A549 treated with RU486 at 1 μM for 4 hours (cell line): ENCODE results near the gene PCDHGB2. TPM values are rescaled to one million over a fixed set of nuclear protein-coding genes. Genes with fewer than 3 reads are reported as not detected.

ENCODE experiments used
- total RNA-seq: library from RNA; stranded (reverse); fragments of 200-300 nt; extraction: Qiagen RNA extraction; gene quantifications from 5 replicates; pipeline ENCODE4 v1.2.3, GENCODE V29; 2022; ENCODE audit warnings: low read depth

The PCDHGB2 gene
- total RNA-seq, 1 experiment from 2014 or later: 0.08 TPM

DNA sequence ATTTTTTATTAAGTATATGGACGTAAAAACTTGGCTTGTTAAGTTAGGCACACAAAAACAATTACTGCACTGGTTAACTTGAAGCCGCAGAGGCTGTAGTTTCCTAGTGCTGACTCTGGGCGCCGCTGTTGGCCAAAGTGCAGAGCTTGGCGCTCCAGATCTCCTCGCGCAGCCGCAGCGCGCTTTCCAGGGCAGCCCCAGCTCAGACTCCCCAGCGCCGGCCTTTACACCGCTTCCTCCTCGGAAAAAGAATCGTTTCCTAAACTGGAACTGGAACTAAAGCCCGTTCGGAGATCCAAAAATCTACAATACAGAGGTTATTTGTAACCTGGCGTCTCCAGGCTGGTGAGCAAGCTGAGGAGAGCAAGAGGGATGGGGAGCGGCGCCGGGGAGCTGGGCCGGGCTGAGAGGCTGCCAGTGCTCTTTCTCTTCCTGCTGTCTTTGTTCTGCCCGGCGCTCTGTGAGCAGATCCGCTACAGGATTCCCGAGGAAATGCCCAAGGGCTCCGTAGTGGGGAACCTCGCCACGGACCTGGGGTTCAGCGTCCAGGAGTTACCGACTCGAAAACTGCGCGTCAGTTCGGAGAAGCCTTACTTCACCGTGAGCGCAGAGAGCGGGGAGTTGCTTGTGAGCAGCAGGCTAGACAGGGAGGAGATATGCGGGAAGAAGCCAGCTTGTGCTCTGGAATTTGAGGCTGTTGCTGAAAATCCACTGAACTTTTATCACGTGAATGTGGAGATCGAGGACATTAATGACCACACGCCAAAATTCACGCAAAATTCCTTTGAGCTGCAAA, 38.2 kb downstream of the PCDHGB2 start, which contains the start of gene PCDHGB5:
TSS of gene PCDHGB5 (plus strand) at position 192 of the 796 bp plus-strand sequence. CDS start at position 373, 181 bp downstream.

DNA sequence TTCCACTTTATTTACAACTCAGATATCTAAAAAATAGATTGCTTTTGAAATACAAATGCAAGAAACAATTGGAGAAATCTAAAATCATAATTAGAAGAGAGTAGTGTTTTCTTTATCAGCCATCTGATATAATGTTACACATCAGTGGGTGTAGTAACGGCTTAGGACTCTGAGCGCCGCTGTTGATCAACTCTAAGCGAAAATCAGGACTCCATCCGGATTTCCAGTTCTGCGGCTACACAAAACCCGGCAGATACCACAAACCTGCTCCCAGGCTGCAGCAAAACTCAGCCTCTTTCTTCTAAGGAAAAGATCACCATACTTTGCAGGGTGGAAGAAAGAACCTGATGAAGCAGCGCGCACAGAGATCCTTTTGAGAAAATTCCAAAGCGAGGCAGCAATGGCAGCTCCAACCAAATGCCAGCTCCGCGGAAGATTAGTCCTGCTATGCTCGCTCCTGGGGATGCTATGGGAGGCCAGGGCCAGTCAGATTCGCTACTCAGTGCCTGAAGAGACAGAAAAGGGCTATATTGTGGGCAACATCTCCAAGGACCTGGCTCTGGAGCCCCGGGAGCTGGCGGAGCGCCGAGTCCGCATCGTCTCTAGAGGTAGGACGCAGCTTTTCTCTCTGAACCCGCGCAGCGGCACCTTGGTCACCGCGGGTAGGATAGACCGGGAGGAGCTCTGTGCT, 42.9 kb downstream of the PCDHGB2 start, which contains the start of gene PCDHGA9:
TSS of gene PCDHGA9 (plus strand) at position 226 of the 691 bp plus-strand sequence. CDS start at position 401, 175 bp downstream.

DNA sequence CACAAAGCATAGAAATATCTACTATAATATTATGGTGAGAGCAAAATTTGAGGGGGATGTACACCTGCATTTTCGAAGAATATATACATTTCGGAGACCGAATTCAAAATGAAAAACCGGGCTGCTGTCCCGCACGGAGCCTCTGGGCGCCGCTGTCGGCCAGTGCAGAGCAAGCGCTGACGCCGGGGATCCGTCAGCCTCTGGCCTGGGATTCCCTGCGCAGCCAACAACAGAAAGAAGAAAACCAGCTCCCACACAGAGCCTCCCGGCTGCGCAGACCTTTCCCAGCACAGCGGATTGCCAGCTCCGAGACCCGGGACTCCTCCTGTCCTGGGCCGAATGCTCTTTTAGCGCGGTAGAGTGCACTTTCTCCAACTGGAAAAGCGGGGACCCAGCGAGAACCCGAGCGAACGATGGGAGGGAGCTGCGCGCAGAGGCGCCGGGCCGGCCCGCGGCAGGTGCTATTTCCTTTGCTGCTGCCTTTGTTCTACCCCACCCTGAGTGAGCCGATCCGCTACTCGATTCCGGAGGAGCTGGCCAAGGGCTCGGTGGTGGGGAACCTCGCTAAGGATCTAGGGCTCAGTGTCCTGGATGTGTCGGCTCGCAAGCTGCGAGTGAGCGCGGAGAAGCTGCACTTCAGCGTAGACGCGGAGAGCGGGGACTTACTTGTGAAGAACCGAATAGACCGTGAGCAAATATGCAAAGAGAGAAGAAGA, 48.2 kb downstream of the PCDHGB2 start, which contains the start of gene PCDHGB6:
TSS of gene PCDHGB6 (plus strand) at position 232 of the 716 bp plus-strand sequence. CDS start at position 414, 182 bp downstream.

Other genes with a start within 250 kb of the PCDHGB2 start
- gene PCDHB4, start 238.2 kb upstream of the PCDHGB2 start, total RNA-seq: 0.03 to 0.08 TPM (median 0.05 TPM) in 5 replicates
- gene PCDHB5, start 224.8 kb upstream of the PCDHGB2 start, total RNA-seq: 1.5 to 1.8 TPM (median 1.6 TPM) in 5 replicates
- gene PCDHB6, start 209.9 kb upstream of the PCDHGB2 start, total RNA-seq: 0.85 to 1.2 TPM (median 0.92 TPM) in 5 replicates
- gene PCDHB7, start 187.3 kb upstream of the PCDHGB2 start, total RNA-seq: not detected in 5 replicates
- 0.25 to 0.43 TPM (median 0.34 TPM) in 5 replicates for gene PCDHB8, start 182.2 kb upstream of the PCDHGB2 start, total RNA-seq
- gene PCDHB16, start 177.6 kb upstream of the PCDHGB2 start, total RNA-seq: 0.04 to 0.30 TPM (median 0.07 TPM) in 5 replicates
- 0.03 to 0.06 TPM in 2 of 5 replicates, not detected in the others for gene PCDHB9, start 172.8 kb upstream of the PCDHGB2 start, total RNA-seq
- gene PCDHB10, start 167.6 kb upstream of the PCDHGB2 start, total RNA-seq: 0.06 TPM in 2 of 5 replicates, not detected in the others
- gene PCDHB11, start 160.4 kb upstream of the PCDHGB2 start, total RNA-seq: 0.06 to 0.14 TPM (median 0.07 TPM) in 4 of 5 replicates, not detected in the other
- gene PCDHB12, start 151.3 kb upstream of the PCDHGB2 start, total RNA-seq: 0.05 to 0.09 TPM in 2 of 5 replicates, not detected in the others
- gene PCDHB13, start 146.1 kb upstream of the PCDHGB2 start, total RNA-seq: 0.06 to 0.12 TPM (median 0.09 TPM) in 5 replicates
- 0.07 to 0.21 TPM (median 0.09 TPM) in 5 replicates for gene PCDHB14, start 136.7 kb upstream of the PCDHGB2 start, total RNA-seq
- gene PCDHB15, start 114.6 kb upstream of the PCDHGB2 start, total RNA-seq: 0.06 to 0.10 TPM (median 0.08 TPM) in 3 of 5 replicates, not detected in the others
- gene SLC25A2, start 55.9 kb upstream of the PCDHGB2 start, total RNA-seq: not detected in 5 replicates
- gene TAF7, start 39.2 kb upstream of the PCDHGB2 start, total RNA-seq: 53.0 to 78.7 TPM (median 74.4 TPM) in 5 replicates
- 0.31 to 0.42 TPM (median 0.35 TPM) in 5 replicates for gene PCDHGA1, start 29.5 kb upstream of the PCDHGB2 start, total RNA-seq
- gene PCDHGA2, start 21.2 kb upstream of the PCDHGB2 start, total RNA-seq: 0.38 to 0.87 TPM (median 0.47 TPM) in 5 replicates
- 0.03 TPM in 1 of 5 replicates, not detected in the others for gene PCDHGA3, start 16.2 kb upstream of the PCDHGB2 start, total RNA-seq
- 1.2 to 2.3 TPM (median 1.9 TPM) in 5 replicates for gene PCDHGB1, start 9.9 kb upstream of the PCDHGB2 start, total RNA-seq
- 0.06 to 0.19 TPM (median 0.09 TPM) in 5 replicates for gene PCDHGA4, start 5.0 kb upstream of the PCDHGB2 start, total RNA-seq
- 0.07 to 0.30 TPM (median 0.13 TPM) in 5 replicates for gene PCDHGA5, start 4.2 kb downstream of the PCDHGB2 start, total RNA-seq
- 0.17 to 0.30 TPM (median 0.23 TPM) in 5 replicates for gene PCDHGB3, start 10.2 kb downstream of the PCDHGB2 start, total RNA-seq
- 0.14 to 0.27 TPM (median 0.23 TPM) in 5 replicates for gene PCDHGA6, start 13.9 kb downstream of the PCDHGB2 start, total RNA-seq
- 0.67 to 1.1 TPM (median 0.88 TPM) in 5 replicates for gene PCDHGA7, start 22.7 kb downstream of the PCDHGB2 start, total RNA-seq
- gene PCDHGB4, start 27.7 kb downstream of the PCDHGB2 start, total RNA-seq: 0.56 to 1.1 TPM (median 0.93 TPM) in 5 replicates
- 0.03 TPM in 1 of 5 replicates, not detected in the others for gene PCDHGA8, start 32.6 kb downstream of the PCDHGB2 start, total RNA-seq
- gene PCDHGB5, start 38.0 kb downstream of the PCDHGB2 start, total RNA-seq: 2.0 to 3.0 TPM (median 2.5 TPM) in 5 replicates
- 0.03 to 0.05 TPM (median 0.04 TPM) in 3 of 5 replicates, not detected in the others for gene PCDHGA9, start 42.8 kb downstream of the PCDHGB2 start, total RNA-seq
- gene PCDHGB6, start 48.0 kb downstream of the PCDHGB2 start, total RNA-seq: 0.06 to 0.15 TPM (median 0.09 TPM) in 5 replicates
- not detected in 5 replicates for gene PCDHGA10, start 53.0 kb downstream of the PCDHGB2 start, total RNA-seq
- gene PCDHGB7, start 57.7 kb downstream of the PCDHGB2 start, total RNA-seq: 0.05 to 0.11 TPM (median 0.07 TPM) in 5 replicates
- gene PCDHGA11, start 61.1 kb downstream of the PCDHGB2 start, total RNA-seq: 0.06 TPM in 1 of 5 replicates, not detected in the others
- gene PCDHGA12, start 70.5 kb downstream of the PCDHGB2 start, total RNA-seq: 0.02 to 0.05 TPM in 2 of 5 replicates, not detected in the others
- 6.1 to 7.8 TPM (median 7.0 TPM) in 5 replicates for gene PCDHGC3, start 116.0 kb downstream of the PCDHGB2 start, total RNA-seq
- not detected in 5 replicates for gene PCDHGC4, start 125.0 kb downstream of the PCDHGB2 start, total RNA-seq
- 0.02 to 0.09 TPM in 2 of 5 replicates, not detected in the others for gene PCDHGC5, start 129.1 kb downstream of the PCDHGB2 start, total RNA-seq